ENCODE data around the gene FAM20A. TPM values are rescaled to one million over a fixed set of nuclear protein-coding genes. Genes with fewer than 3 reads are reported as not detected.

FAM20A gene
- total and polyA plus RNA-seq, 2 of the 8 experiments (the other 6 are each of a cell fraction or from before 2014, with no cell fraction given): 3.6 to 11.9 TPM

GRCh38 chr17:68507576-68507975, 93.6 kb downstream of the FAM20A start:
- H3K4me3 ChIP-seq (ENCODE audit: extremely low read depth in 1 of 4, insufficient read depth in 2 of 4, low read depth in 3 of 4, low read length in 4 of 4): no peak overlapping the region
- TF ChIP-seq, protein P1, sequence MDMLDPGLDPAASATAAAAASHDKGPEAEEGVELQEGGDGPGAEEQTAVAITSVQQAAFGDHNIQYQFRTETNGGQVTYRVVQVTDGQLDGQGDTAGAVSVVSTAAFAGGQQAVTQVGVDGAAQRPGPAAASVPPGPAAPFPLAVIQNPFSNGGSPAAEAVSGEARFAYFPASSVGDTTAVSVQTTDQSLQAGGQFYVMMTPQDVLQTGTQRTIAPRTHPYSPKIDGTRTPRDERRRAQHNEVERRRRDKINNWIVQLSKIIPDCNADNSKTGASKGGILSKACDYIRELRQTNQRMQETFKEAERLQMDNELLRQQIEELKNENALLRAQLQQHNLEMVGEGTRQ (IDR thresholded peaks at IDR 0.05; ENCODE audit: low read length): no peak
- no peak for TF ChIP-seq POLR2A (IDR thresholded peaks at IDR 0.05; ENCODE audit: control extremely low read depth in 1 of 2, low read depth in 2 of 2, low read length in 2 of 2)
- no peak for TF ChIP-seq YY1 (IDR thresholded peaks at IDR 0.05; ENCODE audit: low read depth, low read length)
- no peak for TF ChIP-seq ASH2L (IDR thresholded peaks at IDR 0.05; ENCODE audit: low read length)
- TF ChIP-seq SP1 (IDR thresholded peaks at IDR 0.05; ENCODE audit: low read depth, low read length): no peak
- no peak for TF ChIP-seq HDAC2 (IDR thresholded peaks at IDR 0.05; ENCODE audit: borderline replicate concordance in 1 of 2, low read depth in 2 of 2, low read length in 2 of 2)
- no peak for TF ChIP-seq GABPA (IDR thresholded peaks at IDR 0.05; ENCODE audit: borderline replicate concordance, insufficient read depth, low read length)
- no peak for TF ChIP-seq RXRA (IDR thresholded peaks at IDR 0.05; ENCODE audit: insufficient read depth, low read depth, low read length)
- no peak for TF ChIP-seq CBX5 (IDR thresholded peaks at IDR 0.05; ENCODE audit: low read depth, low read length)
- no peak for TF ChIP-seq CBX8 (IDR thresholded peaks at IDR 0.05; ENCODE audit: borderline replicate concordance, low read depth, low read length)
- TF ChIP-seq HDAC6 (IDR thresholded peaks at IDR 0.05; ENCODE audit: low read depth, low read length): no peak
- TF ChIP-seq TAF1 (IDR thresholded peaks at IDR 0.05; ENCODE audit: low read depth, low read length): no peak
- no peaks in the 10 kb centered on the region for H3K27me3 ChIP-seq (replicated peaks in 1 of 4; ENCODE audit: control insufficient read depth in 3 of 4, extremely low read depth in 1 of 4, insufficient read depth in 3 of 4, low read length in 3 of 4)
- ChIA-PET POLR2A (ENCODE audit: partially characterized antibody) (interaction anchor here (0.8 kb wide), 1 partner anchor 32 kb away, joined by 3 read pairs; no protein-coding TSS in a partner anchor), CTCF (ENCODE audit: partially characterized antibody) (interaction anchor here (0.6 to 1.7 kb wide), 2 partner anchors 10 to 1670 kb away, joined by 3 to 5 read pairs; no protein-coding TSS in a partner anchor)
- H2AFZ ChIP-seq (ENCODE audit: low read length): no peak overlapping the region
- no peak overlapping the region for H4K8ac ChIP-seq (ENCODE audit: extremely low read depth, insufficient read depth, low read length)
- H4K91ac ChIP-seq (replicated peaks; ENCODE audit: insufficient read length, low read length): no peak overlapping the region
- H3K4me2 ChIP-seq (ENCODE audit: insufficient read depth in 1 of 2, low read depth in 2 of 2, low read length in 2 of 2): no peak overlapping the region
- no peak for DNase-seq (ENCODE audit: low read depth in 1 of 2, low spot score in 2 of 2)
- peaks cover 5% of the 10 kb centered on the region for H3K23me2 ChIP-seq (ENCODE audit: low read depth, low read length)
- H2AK5ac ChIP-seq (ENCODE audit: low read depth, low read length): no peak overlapping the region
- no peak overlapping the region for H4K5ac ChIP-seq (ENCODE audit: insufficient read length, low read depth, low read length)
- no peak overlapping the region for H3K4ac ChIP-seq (replicated peaks; ENCODE audit: insufficient read length, low read depth, low read length)
- H3K14ac ChIP-seq (ENCODE audit: insufficient read length): no peak overlapping the region
- no peak overlapping the region for H2BK15ac ChIP-seq (ENCODE audit: low read length)
- peaks cover 0 to 4% (median under 1%) of the 10 kb centered on the region in 4 experiments; a peak in 3 of 7 replicates for H3K4me1 ChIP-seq (replicated peaks in 1 of 4; ENCODE audit: control insufficient read depth in 3 of 4, insufficient read depth in 4 of 4, low read length in 3 of 4)
- H3K18ac ChIP-seq (ENCODE audit: extremely low read depth, low read length): no peak overlapping the region
- no peak overlapping the region for H3K9ac ChIP-seq (replicated peaks in 1 of 4; ENCODE audit: extremely low read depth in 1 of 4, low read depth in 3 of 4, low read length in 3 of 4)
- H2BK120ac ChIP-seq (replicated peaks; ENCODE audit: low read depth, low read length): no peak overlapping the region
- no peak overlapping the region for H2BK5ac ChIP-seq (ENCODE audit: low read depth, low read length)
- 80% methylated on average over 3 of the region's 3 CpGs; no CpG with 5 or more reads in 1 of the 2 experiments for WGBS, 2 experiments (ENCODE audit: extremely low coverage in 1 of 2, insufficient coverage in 1 of 2, insufficient read length in 1 of 2, insufficient replicate concordance in 2 of 2, low coverage in 1 of 2, low lambda C conversion rate in 2 of 2, missing lambda C conversion rate in 1 of 2)
- no peaks in the 10 kb centered on the region for H3K79me2 ChIP-seq (ENCODE audit: control insufficient read depth in 1 of 2, insufficient read depth in 2 of 2, low read length in 2 of 2)
- H3K23ac ChIP-seq (ENCODE audit: insufficient read length): no peak overlapping the region
- no peak overlapping the region for H2BK12ac ChIP-seq (ENCODE audit: low read depth, low read length)
- no peaks in the 10 kb centered on the region for H3K79me1 ChIP-seq (ENCODE audit: low read depth, low read length)
- no peak for FAIRE-seq
- H3K27ac ChIP-seq (ENCODE audit: low read depth, low read length): no peak overlapping the region
- H2BK20ac ChIP-seq (ENCODE audit: low read length): no peak overlapping the region
- H3K9me3 ChIP-seq (ENCODE audit: insufficient read depth in 2 of 2, low read depth in 1 of 2, low read length in 1 of 2): no peaks in the 10 kb centered on the region
- H4K20me1 ChIP-seq (replicated peaks in 1 of 2; ENCODE audit: control insufficient read depth in 1 of 2, insufficient read depth in 2 of 2, low read length in 2 of 2): no peaks in the 10 kb centered on the region
- no peak overlapping the region for H3K56ac ChIP-seq (replicated peaks; ENCODE audit: insufficient read length, low read depth, low read length)
- no peaks in the 10 kb centered on the region for H3K36me3 ChIP-seq (ENCODE audit: control insufficient read depth in 2 of 4, insufficient read depth in 4 of 4, low read length in 3 of 4)
